Transverse colon (tissue), 4 donors: ENCODE measurements around the gene MAP4K3. TPM values are rescaled to one million over a fixed set of nuclear protein-coding genes. Genes with fewer than 3 reads are reported as not detected.
A peak's percentile ranks its signal among the peaks of the same experiment; 100 is the strongest.

ENCODE experiments used
- DNase-seq: peaks from one replicate; pipeline ENCODE4 v3.0.0-alpha.2; 2019
- H3K27ac ChIP-seq, 4 donors: fragments of 200-600 bp; sonication (generic); 2 replicates each; pipeline ENCODE4 v1.5.1; 2016 to 2018; ENCODE audit warnings: inconsistent platforms in 4 of 4
- H3K27me3 ChIP-seq: fragments of 200-600 bp; sonication (generic); 2 replicates; pipeline ENCODE4 v1.5.1; 2017; ENCODE audit warnings: inconsistent platforms
- H3K36me3 ChIP-seq, 4 donors: fragments of 200-600 bp; sonication (generic); 2 replicates each; pipeline ENCODE4 v1.5.1; 2017 to 2019; ENCODE audit warnings: inconsistent platforms in 4 of 4
- H3K4me1 ChIP-seq, 4 donors: fragments of 200-600 bp; sonication (generic); 2 replicates each; pipeline ENCODE4 v1.5.1; 2017 to 2020; ENCODE audit warnings: inconsistent platforms in 4 of 4
- H3K4me3 ChIP-seq, 4 donors: fragments of 200-600 bp; sonication (generic); 1 replicate in 1 of 4; 2 replicates in 3 of 4; pipeline versions ENCODE4 v1.5.1 to v1.6.1; 2017 to 2019; ENCODE audit warnings: inconsistent platforms in 4 of 4
- H3K9me3 ChIP-seq, 2 donors: fragments of 200-600 bp; sonication (generic); 2 replicates each; pipeline ENCODE4 v1.5.1; 2017 to 2019; ENCODE audit warnings: inconsistent platforms in 2 of 2
- CTCF ChIP-seq, 5 experiments: fragments of 200-600 bp in 3 of 5; fragments of 450-650 bp in 2 of 5; sonication (generic) in 3 of 5; IDR thresholded peaks; 1 replicate in 2 of 5; 2 replicates in 3 of 5; pipeline ENCODE4 v1.5.1; 2016 to 2017; ENCODE audit warnings: antibody characterized with exemption in 5 of 5, inconsistent platforms in 3 of 5, mild to moderate bottlenecking in 2 of 5, moderate library complexity in 1 of 5
- EP300 ChIP-seq: sonication (generic); formaldehyde crosslinking; IDR thresholded peaks from one replicate; pipeline ENCODE4 v1.6.1; 2017; ENCODE audit warnings: antibody characterized with exemption, low read depth
- POLR2A ChIP-seq: fragments of 450-650 bp; IDR thresholded peaks from one replicate; pipeline ENCODE4 v1.6.1; 2016; ENCODE audit warnings: antibody characterized with exemption, mild to moderate bottlenecking, moderate library complexity
- POLR2AphosphoS5 ChIP-seq, 3 donors: sonication (generic); formaldehyde crosslinking; IDR thresholded peaks; one replicate each; pipeline ENCODE4 v1.6.1; 2016; ENCODE audit warnings: antibody characterized with exemption in 3 of 3
- WGBS, 2 donors: methylation state at CpG; one replicate each; pipeline ENCODE4 v1.1.5; 2018; ENCODE audit warnings: low coverage in 1 of 2; 5-methylcytosine and 5-hydroxymethylcytosine counted together
- in situ Hi-C, 4 donors: fragments of 200-750 bp; cut with MboI; loops; one replicate each; pipeline versions ENCODE4 v1.15.0 to v1.15.1; 2017; ENCODE audit warnings: low sequenced_read_pairs in 3 of 4, low pct_ligation_motif_present in 1 of 4, low pct_unique_long_range_greater_than_20kb in 1 of 4
- intact Hi-C: fragments of 100-400 bp; cut with DNase I; formaldehyde crosslinking; loops from one replicate; pipeline ENCODE4 v1.15.1; 2023; ENCODE audit warnings: low total_unique reads
- total RNA-seq, 4 donors: library from RNA; depleted of rRNA; stranded (reverse); fragments of >200 nt; gene quantifications; one replicate each; pipeline ENCODE4 v1.1.0, GENCODE V29; 2016

MAP4K3 gene
- total RNA-seq, 4 donors from 2014 or later, result 42.6 to 131 (median 91.8) TPM

- H3K27ac ChIP-seq, result peak overlapping the region; percentile 52 to 72 (median 66)
Measured at GRCh38 chr2:39468579-39469451, 31.7 kb upstream of the MAP4K3 start.

GRCh38 chr2:39466311-39466710 lies 29.2 kb upstream of the MAP4K3 start:
- in situ Hi-C loops, result no loop called here
- WGBS, 2 donors, result 95 to 98% methylated on average over 6 of the region's 6 CpGs

More at GRCh38 chr2:39468579-39469451, 31.7 kb upstream of the MAP4K3 start:
- TF ChIP-seq CTCF (IDR thresholded peaks at IDR 0.05) (no peak), POLR2A (no peak), POLR2AphosphoS5 (IDR thresholded peaks at IDR 0.05) (peak in 1 of 3 donors; percentile 8)
- 53 to 84% methylated on average over 4 of the region's 4 CpGs for WGBS, 2 donors
- in situ Hi-C loops (no loop called here), intact Hi-C loops (no loop called here)
- H3K27me3 ChIP-seq, result no peaks in the 10 kb centered on the region
- peaks cover 20 to 31% (median 24%) of the 10 kb centered on the region in 4 donors for H3K4me1 ChIP-seq
- no peaks in the 10 kb centered on the region for H3K36me3 ChIP-seq
- no peak for DNase-seq
- H3K9me3 ChIP-seq, result no peaks in the 10 kb centered on the region
- no peak overlapping the region for H3K4me3 ChIP-seq

GRCh38 chr2:39464864-39465263 lies 27.8 kb upstream of the MAP4K3 start:
- Histone ChIP-seq H3K27ac (no peak overlapping the region), H3K4me1 (peaks cover 20 to 28% (median 24%) of the 10 kb centered on the region in 4 donors), H3K4me3 (no peak overlapping the region), H3K9me3 (no peaks in the 10 kb centered on the region), H3K36me3 (no peaks in the 10 kb centered on the region), H3K27me3 (no peaks in the 10 kb centered on the region)
- in situ Hi-C loops, result no loop called here
- WGBS, 2 donors, result 56% methylated on average over 1 of the region's 1 CpG; no CpG with 5 or more reads in 1 of the 2 donors
- intact Hi-C loops, result no loop called here
- DNase-seq, result no peak
- no peak for TF ChIP-seq EP300
- TF ChIP-seq POLR2AphosphoS5 (IDR thresholded peaks at IDR 0.05), result no peak

More at GRCh38 chr2:39466311-39466710, 29.2 kb upstream of the MAP4K3 start:
- Histone ChIP-seq H3K27me3 (no peaks in the 10 kb centered on the region), H3K4me3 (no peak overlapping the region), H3K9me3 (no peaks in the 10 kb centered on the region), H3K36me3 (no peaks in the 10 kb centered on the region), H3K4me1 (peaks cover 20 to 31% (median 24%) of the 10 kb centered on the region in 4 donors), H3K27ac (no peak overlapping the region)
- intact Hi-C loops, result no loop called here
- TF ChIP-seq POLR2AphosphoS5 (IDR thresholded peaks at IDR 0.05) (no peak), EP300 (no peak), POLR2A (no peak), CTCF (IDR thresholded peaks at IDR 0.05) (no peak)
- no peak for DNase-seq

- no peak overlapping the region for H3K27ac ChIP-seq
- DNase-seq, result no peak
- no peak overlapping the region for H3K4me3 ChIP-seq
- H3K36me3 ChIP-seq, result peaks cover 0 to 10% (median 3%) of the 10 kb centered on the region in 4 donors
- in situ Hi-C loops (no loop called here), intact Hi-C loops (no loop called here)
- no peaks in the 10 kb centered on the region for H3K4me1 ChIP-seq
- H3K27me3 ChIP-seq, result no peaks in the 10 kb centered on the region
- TF ChIP-seq POLR2A (no peak), EP300 (no peak), CTCF (IDR thresholded peaks at IDR 0.05) (no peak)
- WGBS, 2 donors, result 86 to 100% methylated on average over 2 of the region's 2 CpGs
- H3K9me3 ChIP-seq, result no peaks in the 10 kb centered on the region
Measured at GRCh38 chr2:39455826-39456225, 18.7 kb upstream of the MAP4K3 start.
